ENCODE results near the gene STX4.

Gene STX4

DNA sequence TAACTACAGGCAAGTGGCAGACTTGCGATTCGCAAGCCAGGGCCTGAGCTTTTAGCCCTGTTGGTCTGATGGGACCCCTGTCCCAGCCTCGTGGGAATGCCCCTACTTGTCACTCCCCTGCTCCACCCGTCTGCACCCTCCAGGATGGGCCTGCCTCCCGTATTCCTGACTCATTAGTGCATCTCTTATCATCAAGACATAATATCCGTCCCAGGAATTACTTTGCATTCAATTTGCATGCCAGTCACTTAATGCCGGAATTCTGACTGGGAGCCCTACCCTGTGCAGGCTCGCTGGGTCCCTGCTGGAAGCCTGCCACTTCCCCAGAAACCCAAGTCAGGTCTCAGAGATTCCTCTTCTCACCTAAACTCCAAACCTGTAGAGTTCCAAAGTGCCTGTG lies 52.1 kb downstream of the STX4 start:
- DNase-seq = no peak

DNA sequence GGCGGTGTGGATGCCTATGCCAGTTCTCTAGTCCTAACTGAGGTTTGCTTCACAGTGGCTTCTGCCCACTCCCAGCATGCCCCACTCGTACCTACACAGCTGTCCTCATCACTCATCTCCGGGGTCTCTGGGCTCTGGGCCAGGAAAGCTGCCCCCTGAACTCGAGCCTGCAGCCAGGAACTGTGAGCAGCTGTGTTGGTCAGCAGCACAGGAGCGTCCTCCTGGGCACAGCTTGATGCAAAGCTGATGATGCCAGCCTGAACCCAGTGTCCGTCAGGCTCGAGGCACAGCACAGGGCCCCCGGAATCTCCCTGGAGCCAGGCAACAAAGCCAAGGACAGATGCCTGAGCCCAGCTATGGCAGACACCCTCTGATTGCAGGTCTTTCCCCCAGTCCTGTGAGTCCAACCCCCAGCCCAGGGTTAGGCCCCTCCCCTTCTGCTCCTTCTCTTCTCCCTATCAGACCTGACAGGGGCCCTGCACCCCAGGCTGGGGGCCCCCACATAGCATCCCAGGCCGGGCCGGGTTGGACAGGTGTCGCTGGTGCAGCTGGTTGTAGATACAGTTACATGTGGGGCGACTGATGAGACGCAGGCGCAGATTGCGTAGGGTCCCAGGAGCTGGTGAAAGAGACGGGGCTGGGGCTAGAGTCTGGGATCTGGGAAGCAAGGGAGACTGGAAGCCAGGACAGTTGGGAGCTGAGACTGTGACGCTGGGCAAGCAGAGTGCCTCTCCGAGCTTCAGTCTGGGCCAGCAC lies 52.7 kb downstream of the STX4 start:
- no peak for DNase-seq

GRCh38 chr16:31086629-31086906 lies 53.2 kb downstream of the STX4 start:
- no peak for DNase-seq

DNA sequence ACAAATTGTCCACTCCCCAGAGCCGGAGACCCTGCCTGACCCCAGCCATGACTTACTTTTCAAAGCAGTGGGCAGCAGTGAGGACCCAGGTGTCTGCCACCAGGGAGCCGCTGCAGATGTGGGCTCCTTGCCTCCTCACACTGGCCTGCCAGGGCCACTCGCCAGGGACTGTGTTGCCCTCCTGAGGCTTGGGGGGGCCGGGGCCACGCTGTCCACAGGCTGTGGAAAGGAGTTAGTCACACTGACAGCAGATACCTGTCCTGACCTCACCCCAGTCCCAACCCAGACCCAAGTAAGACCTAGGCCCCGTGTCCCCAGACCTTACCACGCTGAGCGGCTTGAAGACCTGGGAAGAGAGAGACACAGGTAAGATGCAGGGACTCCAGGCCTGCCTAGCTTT lies 54.1 kb downstream of the STX4 start:
- no peak for DNase-seq

- DNase-seq = no peak
Measured at GRCh38 chr16:31087971-31088370, 54.6 kb downstream of the STX4 start.

- no peak for DNase-seq
Measured at GRCh38 chr16:31088459-31089183, 55.3 kb downstream of the STX4 start, which contains the start of gene PRSS53. PRSS53 (minus strand) TSS chr16:31088943; CDS start chr16:31088809, 134 bp downstream.

- no peak for DNase-seq
Measured at GRCh38 chr16:31089199-31089598, 55.8 kb downstream of the STX4 start.

Measured in NCI-H1930 (cell line).